PC-9 (cell line): Measurements from ENCODE around the gene DPYSL5. TPM values are rescaled to one million over a fixed set of nuclear protein-coding genes. Genes with fewer than 3 reads are reported as not detected.

Experiments
- BruUV-seq: library from RNA; stranded (reverse); fragments of 400-500 nt; replicated peaks from 2 replicates; lab custom pipeline; 2021; lab: Mats Ljungman, UMichigan
- CTCF ChIA-PET: fragments of 300-600 bp; sonication (Branson Sonifier 250); formaldehyde crosslinking; loops from one replicate; lab custom pipeline; 2022; ENCODE audit warnings: antibody characterized with exemption; lab: Charles Lee
- POLR2A ChIA-PET: fragments of 300-600 bp; sonication (Branson Sonifier 250); formaldehyde crosslinking; loops from one replicate; lab custom pipeline; 2022; ENCODE audit warnings: antibody characterized with exemption; ENCODE audit not compliant: unreplicated experiment; lab: Charles Lee
- DNase-seq, 2 experiments: peaks; one replicate each; pipeline versions ENCODE4 v3.0.0 to v3.0.0-alpha.2; 2015 to 2022; ENCODE audit warnings: mixed read lengths in 1 of 2
- H2AFZ ChIP-seq: fragments of 200-600 bp; sonication (generic); 2 replicates; pipeline ENCODE4 v1.8.1; 2017; ENCODE audit warnings: antibody characterized with exemption
- H3F3A ChIP-seq: fragments of 200-600 bp; sonication (generic); 2 replicates; pipeline ENCODE4 v1.8.1; 2017; ENCODE audit warnings: antibody characterized with exemption, mild to moderate bottlenecking, low read depth; ENCODE audit not compliant: insufficient read depth
- H3K27ac ChIP-seq: fragments of 200-600 bp; sonication (generic); 2 replicates; pipeline ENCODE4 v1.6.1; 2016; ENCODE audit warnings: mixed run types
- H3K27me3 ChIP-seq: fragments of 200-600 bp; sonication (generic); 2 replicates; pipeline ENCODE4 v1.6.1; 2016; ENCODE audit warnings: low read depth, mixed run types; ENCODE audit not compliant: insufficient read depth
- H3K36me3 ChIP-seq: fragments of 200-600 bp; sonication (generic); 2 replicates; pipeline ENCODE4 v1.6.1; 2016; ENCODE audit warnings: low read depth, mixed run types
- H3K4me1 ChIP-seq: fragments of 200-600 bp; sonication (generic); replicated peaks from 2 replicates; pipeline ENCODE4 v1.6.1; 2016; ENCODE audit warnings: mixed run types; ENCODE audit not compliant: insufficient read depth
- H3K4me2 ChIP-seq: fragments of 200-600 bp; sonication (generic); 2 replicates; pipeline ENCODE4 v1.6.1; 2017; ENCODE audit warnings: mixed run types
- H3K4me3 ChIP-seq: fragments of 200-600 bp; sonication (generic); 2 replicates; pipeline ENCODE4 v1.6.1; 2016; ENCODE audit warnings: mixed run types
- H3K79me2 ChIP-seq: fragments of 200-600 bp; sonication (generic); 2 replicates; pipeline ENCODE4 v1.6.1; 2017; ENCODE audit warnings: low read depth, mixed run types
- H3K9me2 ChIP-seq: fragments of 200-600 bp; sonication (generic); 2 replicates; pipeline ENCODE4 v1.8.1; 2017; ENCODE audit warnings: mild to moderate bottlenecking; ENCODE audit not compliant: insufficient read depth
- H3K9me3 ChIP-seq: fragments of 200-600 bp; sonication (generic); 2 replicates; pipeline ENCODE4 v1.8.1; 2016; ENCODE audit warnings: low read depth; ENCODE audit not compliant: insufficient read depth
- H4K20me1 ChIP-seq: fragments of 200-600 bp; sonication (generic); 2 replicates; pipeline ENCODE4 v1.8.1; 2017; ENCODE audit not compliant: insufficient read depth
- CTCF ChIP-seq: fragments of 200-600 bp; sonication (generic); conservative IDR thresholded peaks from 2 replicates; pipeline ENCODE4 v1.6.1; 2017; ENCODE audit warnings: mixed run types, antibody characterized with exemption, mild to moderate bottlenecking, moderate library complexity
- EZH2 ChIP-seq: fragments of 200-600 bp; sonication (generic); IDR thresholded peaks from 2 replicates; pipeline ENCODE4 v1.8.0; 2017; ENCODE audit warnings: antibody characterized with exemption, low read depth
- intact Hi-C: fragments of 100-400 bp; cut with micrococcal nuclease; formaldehyde crosslinking; loops from one replicate; pipeline ENCODE4 v1.10.0; 2022; ENCODE audit not compliant: unreplicated experiment
- total RNA-seq: library from RNA; stranded (reverse); gene quantifications from 2 replicates; pipeline ENCODE4 v1.2.3, GENCODE V29; 2021

DPYSL5 gene
- total RNA-seq, 1 experiment from 2014 or later = not detected

- BruUV-seq = no TSS peak
- no peak overlapping the region for H3K4me2 ChIP-seq
- H3K27ac ChIP-seq = no peak overlapping the region
- H4K20me1 ChIP-seq = no peaks in the 10 kb centered on the region
- H2AFZ ChIP-seq = no peak overlapping the region
- no peaks in the 10 kb centered on the region for H3K9me2 ChIP-seq
- TF ChIP-seq CTCF = no peak
- TF ChIP-seq EZH2 = no peak
- H3K4me3 ChIP-seq = no peak overlapping the region
- H3K79me2 ChIP-seq = no peaks in the 10 kb centered on the region
- H3F3A ChIP-seq = no peaks in the 10 kb centered on the region
- H3K9me3 ChIP-seq = no peaks in the 10 kb centered on the region
- no peaks in the 10 kb centered on the region for H3K36me3 ChIP-seq
- CTCF ChIA-PET = no interaction called here
- POLR2A ChIA-PET = no interaction called here
- no peak for DNase-seq
- H3K27me3 ChIP-seq = peaks cover 65% of the 10 kb centered on the region
- intact Hi-C loops = no loop called here
- no peaks in the 10 kb centered on the region for H3K4me1 ChIP-seq
Measured at GRCh38 chr2:26876260-26876659, 28.3 kb downstream of the DPYSL5 start.

DNA sequence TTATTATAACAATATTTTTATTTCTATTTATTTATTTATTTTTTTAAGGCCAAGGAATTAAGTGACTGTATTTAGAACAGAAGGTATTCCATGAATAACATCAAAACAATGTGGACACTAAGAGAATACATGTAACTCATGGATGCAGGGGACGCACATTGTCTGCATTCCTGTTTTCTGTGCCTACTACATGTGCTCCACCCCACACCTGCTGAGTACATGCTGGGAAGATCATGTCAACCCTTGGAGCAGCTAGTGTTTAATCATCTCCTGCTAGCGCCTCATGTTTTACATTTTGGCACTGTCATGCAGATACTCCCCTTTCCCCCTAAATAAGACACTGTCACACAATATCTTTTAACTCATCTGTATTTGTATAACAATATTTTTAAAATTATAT is 29.3 kb downstream of the DPYSL5 start:
- intact Hi-C loops = no loop called here
- no peak overlapping the region for H3K27ac ChIP-seq
- POLR2A ChIA-PET = no interaction called here
- no peaks in the 10 kb centered on the region for H3F3A ChIP-seq
- no peak overlapping the region for H2AFZ ChIP-seq
- peaks cover 64% of the 10 kb centered on the region for H3K27me3 ChIP-seq
- H3K4me2 ChIP-seq = no peak overlapping the region
- no TSS peak for BruUV-seq
- CTCF ChIA-PET = no interaction called here
- H3K9me3 ChIP-seq = no peaks in the 10 kb centered on the region
- H3K4me3 ChIP-seq = no peak overlapping the region
- no peak for DNase-seq
- H3K4me1 ChIP-seq = no peaks in the 10 kb centered on the region
- no peaks in the 10 kb centered on the region for H3K9me2 ChIP-seq
- no peaks in the 10 kb centered on the region for H3K36me3 ChIP-seq
- no peaks in the 10 kb centered on the region for H3K79me2 ChIP-seq
- no peaks in the 10 kb centered on the region for H4K20me1 ChIP-seq
- TF ChIP-seq CTCF = no peak
- no peak for TF ChIP-seq EZH2

DNA sequence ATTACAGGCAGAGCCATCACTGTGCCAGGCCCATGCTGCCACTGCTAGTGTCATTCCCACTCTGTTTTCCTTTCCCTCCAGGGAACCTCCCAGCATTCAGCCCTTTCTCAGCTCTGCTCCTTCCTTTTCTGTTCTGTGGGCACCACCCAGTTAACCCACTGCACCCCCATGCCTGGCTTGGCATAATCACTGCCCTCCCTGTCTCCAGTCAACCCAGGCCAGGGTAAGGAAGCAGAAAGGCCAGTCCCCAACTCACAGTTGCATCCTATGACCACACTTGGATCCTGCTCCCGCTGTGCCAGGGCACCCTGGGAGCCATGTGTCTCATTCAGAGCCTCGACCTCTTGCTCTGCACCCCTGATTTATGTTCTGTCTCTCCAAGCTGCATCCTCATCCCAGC is 32.2 kb downstream of the DPYSL5 start:
- Histone ChIP-seq H3K36me3 (no peaks in the 10 kb centered on the region), H3K4me1 (no peaks in the 10 kb centered on the region), H3K27ac (no peak overlapping the region), H3K4me2 (no peak overlapping the region), H3K79me2 (no peaks in the 10 kb centered on the region), H3K27me3 (peaks cover 71% of the 10 kb centered on the region), H3K9me2 (no peaks in the 10 kb centered on the region), H3F3A (no peaks in the 10 kb centered on the region; the same call in 1 of the 2 replicates), H2AFZ (no peak overlapping the region), H3K4me3 (no peak overlapping the region), H3K9me3 (no peaks in the 10 kb centered on the region), H4K20me1 (no peaks in the 10 kb centered on the region)
- intact Hi-C loops = no loop called here
- ChIA-PET CTCF (no interaction called here), POLR2A (no interaction called here)
- no TSS peak for BruUV-seq
- no peak for DNase-seq
- TF ChIP-seq EZH2 (no peak), CTCF (no peak)
